ENCODE data around the gene SLC35F4. TPM values are rescaled to one million over a fixed set of nuclear protein-coding genes. Genes with fewer than 3 reads are reported as not detected.

The SLC35F4 gene
- total and polyA plus RNA-seq, 2 experiments from 2014 or later, result 0.10 TPM; not detected in 1

- no peaks in the 10 kb centered on the region for H3K27me3 ChIP-seq
- TF ChIP-seq, protein P1, sequence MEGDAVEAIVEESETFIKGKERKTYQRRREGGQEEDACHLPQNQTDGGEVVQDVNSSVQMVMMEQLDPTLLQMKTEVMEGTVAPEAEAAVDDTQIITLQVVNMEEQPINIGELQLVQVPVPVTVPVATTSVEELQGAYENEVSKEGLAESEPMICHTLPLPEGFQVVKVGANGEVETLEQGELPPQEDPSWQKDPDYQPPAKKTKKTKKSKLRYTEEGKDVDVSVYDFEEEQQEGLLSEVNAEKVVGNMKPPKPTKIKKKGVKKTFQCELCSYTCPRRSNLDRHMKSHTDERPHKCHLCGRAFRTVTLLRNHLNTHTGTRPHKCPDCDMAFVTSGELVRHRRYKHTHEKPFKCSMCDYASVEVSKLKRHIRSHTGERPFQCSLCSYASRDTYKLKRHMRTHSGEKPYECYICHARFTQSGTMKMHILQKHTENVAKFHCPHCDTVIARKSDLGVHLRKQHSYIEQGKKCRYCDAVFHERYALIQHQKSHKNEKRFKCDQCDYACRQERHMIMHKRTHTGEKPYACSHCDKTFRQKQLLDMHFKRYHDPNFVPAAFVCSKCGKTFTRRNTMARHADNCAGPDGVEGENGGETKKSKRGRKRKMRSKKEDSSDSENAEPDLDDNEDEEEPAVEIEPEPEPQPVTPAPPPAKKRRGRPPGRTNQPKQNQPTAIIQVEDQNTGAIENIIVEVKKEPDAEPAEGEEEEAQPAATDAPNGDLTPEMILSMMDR (IDR thresholded peaks at IDR 0.05; ENCODE audit: low read depth, low read length), result no peak
- H3K4me3 ChIP-seq, result no peak overlapping the region
- no peak for DNase-seq (ENCODE audit: low read depth in 1 of 2, low spot score in 1 of 2)
- H3K9me3 ChIP-seq (ENCODE audit: low read depth), result no peaks in the 10 kb centered on the region
- H3K36me3 ChIP-seq, result no peaks in the 10 kb centered on the region
- H3K27ac ChIP-seq, result no peak overlapping the region
- H3K4me1 ChIP-seq (ENCODE audit: low read depth), result no peaks in the 10 kb centered on the region
Observed at GRCh38 chr14:57820581-57820980, 45.3 kb downstream of the SLC35F4 start.

- Histone ChIP-seq H3K9me3 (ENCODE audit: low read depth) (no peaks in the 10 kb centered on the region), H3K27me3 (no peaks in the 10 kb centered on the region), H3K4me3 (no peak overlapping the region), H3K36me3 (no peaks in the 10 kb centered on the region), H3K27ac (no peak overlapping the region), H3K4me1 (ENCODE audit: low read depth) (no peaks in the 10 kb centered on the region)
- DNase-seq (ENCODE audit: low read depth in 1 of 2, low spot score in 1 of 2), result no peak
- TF ChIP-seq, protein P1 (IDR thresholded peaks at IDR 0.05; ENCODE audit: low read depth, low read length), result no peak
Observed at GRCh38 chr14:57818511-57818910, 47.4 kb downstream of the SLC35F4 start.

GRCh38 chr14:57816568-57817284, 49.2 kb downstream of the SLC35F4 start:
- no peak for DNase-seq (ENCODE audit: low read depth in 1 of 2, low spot score in 1 of 2)
- no peaks in the 10 kb centered on the region for H3K36me3 ChIP-seq
- H3K9me3 ChIP-seq (ENCODE audit: low read depth), result no peaks in the 10 kb centered on the region
- H3K4me1 ChIP-seq (ENCODE audit: low read depth), result no peaks in the 10 kb centered on the region
- H3K27me3 ChIP-seq, result no peaks in the 10 kb centered on the region
- no peak overlapping the region for H3K27ac ChIP-seq
- no peak overlapping the region for H3K4me3 ChIP-seq
- TF ChIP-seq, protein P1 (IDR thresholded peaks at IDR 0.05; ENCODE audit: low read depth, low read length), result no peak

DNA sequence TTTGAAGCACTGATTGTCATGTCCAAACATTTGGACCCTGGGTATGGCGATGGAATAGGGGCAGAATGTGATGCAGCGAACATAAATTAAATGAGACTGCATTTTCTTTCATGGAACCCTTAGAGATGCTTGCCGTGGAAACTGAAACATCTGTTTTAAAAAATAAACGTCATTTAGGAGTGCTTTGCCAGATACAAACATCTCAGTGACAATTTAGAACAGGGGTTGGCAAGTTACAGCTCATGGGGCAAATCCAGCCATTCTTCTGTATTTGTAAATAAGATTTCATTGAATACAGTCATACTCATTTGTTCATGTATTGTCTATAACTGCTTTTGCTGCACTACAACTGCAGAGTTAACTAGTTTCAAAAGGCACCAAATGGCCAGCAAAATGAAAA, 51.2 kb downstream of the SLC35F4 start:
- TF ChIP-seq, protein P1 (IDR thresholded peaks at IDR 0.05; ENCODE audit: low read depth, low read length), result no peak
- no peaks in the 10 kb centered on the region for H3K36me3 ChIP-seq
- no peaks in the 10 kb centered on the region for H3K4me1 ChIP-seq (ENCODE audit: low read depth)
- no peaks in the 10 kb centered on the region for H3K27me3 ChIP-seq
- no peak overlapping the region for H3K4me3 ChIP-seq
- no peaks in the 10 kb centered on the region for H3K9me3 ChIP-seq (ENCODE audit: low read depth)
- H3K27ac ChIP-seq, result no peak overlapping the region
- DNase-seq (ENCODE audit: low read depth in 1 of 2, low spot score in 1 of 2), result no peak

DNA sequence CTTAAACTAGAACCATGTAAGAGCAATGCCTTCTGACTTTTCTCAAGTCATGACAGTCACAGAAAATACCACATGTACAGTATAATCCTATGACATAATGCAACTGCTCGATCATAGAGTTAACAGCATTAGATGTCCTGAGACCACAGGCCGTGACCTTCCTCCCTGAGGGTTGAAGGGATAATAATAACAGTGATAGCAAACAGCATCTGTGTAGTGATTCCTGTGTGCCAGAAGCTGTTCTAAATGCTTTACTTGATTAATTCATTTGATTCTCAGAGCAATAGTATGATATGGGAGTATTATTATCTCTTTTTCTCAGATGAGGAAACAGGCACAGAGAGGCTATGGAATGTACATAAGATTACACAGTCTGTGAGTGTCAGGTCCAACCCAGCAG, 53.2 kb downstream of the SLC35F4 start:
- Histone ChIP-seq H3K4me1 (ENCODE audit: low read depth) (no peaks in the 10 kb centered on the region), H3K36me3 (no peaks in the 10 kb centered on the region), H3K27ac (no peak overlapping the region), H3K9me3 (ENCODE audit: low read depth) (no peaks in the 10 kb centered on the region), H3K27me3 (no peaks in the 10 kb centered on the region), H3K4me3 (no peak overlapping the region)
- DNase-seq (ENCODE audit: low read depth in 1 of 2, low spot score in 1 of 2), result no peak
- TF ChIP-seq, protein P1 (IDR thresholded peaks at IDR 0.05; ENCODE audit: low read depth, low read length), result no peak
